Ascending aorta (tissue), 2 donors: ENCODE results near the gene OR11A1. TPM values are rescaled to one million over a fixed set of nuclear protein-coding genes. Genes with fewer than 3 reads are reported as not detected.
"Not testable (repeated sequence)": the region's sequence is repeated elsewhere in the genome, so short reads cannot be mapped to it uniquely, and the experiment has no call there.

ENCODE experiments used
- DNase-seq, 2 donors: peaks; one replicate each; pipeline ENCODE4 v3.0.0-alpha.2; 2019; ENCODE audit warnings: low spot score in 2 of 2
- H3K27ac ChIP-seq, 2 donors: fragments of 200-600 bp; sonication (generic); one replicate each; pipeline ENCODE4 v1.5.1; 2016 to 2017; ENCODE audit warnings: mild to moderate bottlenecking in 1 of 2
- H3K27me3 ChIP-seq: fragments of 200-600 bp; sonication (generic); one replicate; pipeline ENCODE4 v1.5.1; 2017
- H3K36me3 ChIP-seq, 2 donors: fragments of 200-600 bp; sonication (generic); one replicate each; pipeline ENCODE4 v1.5.1; 2016
- H3K4me1 ChIP-seq, 2 donors: fragments of 200-600 bp; sonication (generic); one replicate each; pipeline ENCODE4 v1.5.1; 2016 to 2017; ENCODE audit warnings: mild to moderate bottlenecking in 1 of 2
- H3K4me3 ChIP-seq, 2 donors: fragments of 200-600 bp; sonication (generic); one replicate each; pipeline ENCODE4 v1.5.1; 2016 to 2017; ENCODE audit warnings: mild to moderate bottlenecking in 1 of 2
- H3K9me3 ChIP-seq, 2 donors: fragments of 200-600 bp; sonication (generic); one replicate each; pipeline ENCODE4 v1.5.1; 2016
- CTCF ChIP-seq, 3 experiments: fragments of 200-600 bp in 2 of 3; fragments of 450-650 bp in 1 of 3; sonication (generic) in 2 of 3; IDR thresholded peaks; one replicate each; pipeline ENCODE4 v1.5.1; 2016 to 2019; ENCODE audit warnings: antibody characterized with exemption in 3 of 3, mild to moderate bottlenecking in 1 of 3, moderate library complexity in 1 of 3
- intact Hi-C: fragments of 100-400 bp; cut with DNase I; formaldehyde crosslinking; loops from one replicate; pipeline ENCODE4 v1.15.1; 2023
- total RNA-seq: library from RNA; depleted of rRNA; stranded (reverse); fragments of >200 nt; gene quantifications from one replicate; pipeline ENCODE4 v1.1.0, GENCODE V29; 2016

The OR11A1 gene
- total RNA-seq, 1 donor from 2014 or later = not detected

GRCh38 chr6:29462022-29462421 lies 5.2 kb upstream of the OR11A1 start:
- Histone ChIP-seq H3K27me3 (no peaks in the 10 kb centered on the region), H3K4me1 (no peaks in the 10 kb centered on the region), H3K9me3 (no peaks in the 10 kb centered on the region), H3K36me3 (no peaks in the 10 kb centered on the region), H3K27ac (no peak overlapping the region), H3K4me3 (no peak overlapping the region)
- DNase-seq = no peak
- intact Hi-C loops = no loop called here
- TF ChIP-seq CTCF (IDR thresholded peaks at IDR 0.05) = no peak

GRCh38 chr6:29461021-29461814 lies 4.3 kb upstream of the OR11A1 start:
- Histone ChIP-seq H3K4me1 (no peaks in the 10 kb centered on the region), H3K27ac (no peak overlapping the region), H3K36me3 (no peaks in the 10 kb centered on the region), H3K27me3 (no peaks in the 10 kb centered on the region), H3K9me3 (no peaks in the 10 kb centered on the region), H3K4me3 (no peak overlapping the region)
- TF ChIP-seq CTCF (IDR thresholded peaks at IDR 0.05) = no peak
- intact Hi-C loops = no loop called here
- DNase-seq = no peak

- Histone ChIP-seq H3K4me3 (no peak overlapping the region), H3K36me3 (no peaks in the 10 kb centered on the region), H3K27me3 (no peaks in the 10 kb centered on the region), H3K9me3 (no peaks in the 10 kb centered on the region), H3K4me1 (no peaks in the 10 kb centered on the region), H3K27ac (no peak overlapping the region)
- intact Hi-C loops = no loop called here
- TF ChIP-seq CTCF (IDR thresholded peaks at IDR 0.05) = no peak
- no peak for DNase-seq
Measured at GRCh38 chr6:29451471-29452193, 5.2 kb downstream of the OR11A1 start.

GRCh38 chr6:29447670-29448069 lies 9.2 kb downstream of the OR11A1 start:
- Histone ChIP-seq H3K4me1 (no peaks in the 10 kb centered on the region), H3K36me3 (no peaks in the 10 kb centered on the region), H3K4me3 (no peak overlapping the region), H3K9me3 (no peaks in the 10 kb centered on the region), H3K27ac (no peak overlapping the region), H3K27me3 (no peaks in the 10 kb centered on the region)
- no peak for TF ChIP-seq CTCF (IDR thresholded peaks at IDR 0.05)
- intact Hi-C loops = no loop called here
- DNase-seq = no peak

GRCh38 chr6:29444031-29444430 lies 12.8 kb downstream of the OR11A1 start:
- H3K27me3 ChIP-seq = not testable (repeated sequence)

GRCh38 chr6:29442719-29443118 lies 14.2 kb downstream of the OR11A1 start:
- H3K9me3 ChIP-seq = no peaks in the 10 kb centered on the region
- no peak for TF ChIP-seq CTCF (IDR thresholded peaks at IDR 0.05)
- intact Hi-C loops = no loop called here

More at GRCh38 chr6:29444031-29444430, 12.8 kb downstream of the OR11A1 start:
- intact Hi-C loops, H3K4me3 ChIP-seq, H3K4me1 ChIP-seq, H3K27ac ChIP-seq, H3K9me3 ChIP-seq, DNase-seq, H3K36me3 ChIP-seq: not testable (repeated sequence)

More at GRCh38 chr6:29442719-29443118, 14.2 kb downstream of the OR11A1 start:
- Histone ChIP-seq H3K4me1 (no peaks in the 10 kb centered on the region), H3K27ac (no peak overlapping the region), H3K4me3 (no peak overlapping the region), H3K27me3 (no peaks in the 10 kb centered on the region), H3K36me3 (no peaks in the 10 kb centered on the region)
- no peak for DNase-seq
